CD4-positive, alpha-beta T cell treated with Interleukin-12 subunit alpha and Interleukin-12 subunit beta, for 1 hour (primary cell): Measurements from ENCODE around the gene DCP2.
A peak's percentile ranks its signal among the peaks of the same experiment; 100 is the strongest.

Experiments used
- DNase-seq: peaks from one replicate; pipeline ENCODE4 v3.0.0-alpha.2; 2020

DCP2 gene

DNA sequence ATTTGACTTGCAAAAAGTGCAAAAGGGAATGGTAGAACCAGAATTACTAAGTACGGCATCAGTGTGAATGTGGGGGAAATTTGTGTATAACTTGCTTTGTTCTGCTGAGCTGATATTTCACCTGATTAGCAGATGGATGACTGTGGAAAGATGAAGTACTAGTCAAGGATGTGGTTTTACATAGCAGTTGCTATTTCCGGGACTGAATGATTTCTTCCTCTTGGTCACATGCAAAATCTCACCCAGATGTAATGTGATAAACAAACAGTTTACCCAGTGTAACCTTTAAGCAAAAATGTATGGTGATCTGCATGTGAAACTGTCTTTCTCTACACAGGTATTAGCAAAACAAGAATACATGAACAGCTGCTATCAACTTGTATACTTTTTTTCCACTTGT lies 46.1 kb downstream of the DCP2 start:
- DNase-seq = peak; percentile 70

- no peak for DNase-seq
Observed at GRCh38 chr5:113024076-113024697, 47.6 kb downstream of the DCP2 start.

GRCh38 chr5:113025596-113025995 lies 49.0 kb downstream of the DCP2 start:
- DNase-seq = no peak

DNA sequence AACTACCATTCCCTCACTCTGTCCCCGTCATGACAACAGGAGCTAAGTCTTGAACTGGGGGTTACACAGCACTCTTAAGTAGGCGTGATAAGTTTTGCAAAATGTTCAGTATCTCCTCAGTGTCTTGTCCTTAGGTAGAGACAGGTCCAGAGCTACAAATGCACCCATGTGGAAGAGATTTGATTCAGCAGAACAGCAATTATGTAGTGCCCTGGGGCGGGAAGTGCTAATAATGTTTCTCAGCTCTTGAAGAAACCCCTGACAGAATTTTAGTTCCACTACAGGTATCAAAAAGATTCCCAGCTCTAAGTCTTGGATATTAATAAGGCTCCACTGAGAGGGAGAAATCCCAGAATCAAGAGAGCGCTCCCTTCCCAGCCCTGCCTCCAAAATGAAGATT lies 49.6 kb downstream of the DCP2 start:
- DNase-seq = no peak

GRCh38 chr5:113027015-113027414 lies 50.4 kb downstream of the DCP2 start:
- no peak for DNase-seq

- DNase-seq = no peak
Observed at GRCh38 chr5:113027431-113027830, 50.8 kb downstream of the DCP2 start.

GRCh38 chr5:113029614-113030013 lies 53.0 kb downstream of the DCP2 start:
- DNase-seq = no peak

- no peak for DNase-seq
Observed at GRCh38 chr5:113031104-113031503, 54.5 kb downstream of the DCP2 start.

- DNase-seq = no peak
Observed at GRCh38 chr5:113031557-113031956, 55.0 kb downstream of the DCP2 start.

DNA sequence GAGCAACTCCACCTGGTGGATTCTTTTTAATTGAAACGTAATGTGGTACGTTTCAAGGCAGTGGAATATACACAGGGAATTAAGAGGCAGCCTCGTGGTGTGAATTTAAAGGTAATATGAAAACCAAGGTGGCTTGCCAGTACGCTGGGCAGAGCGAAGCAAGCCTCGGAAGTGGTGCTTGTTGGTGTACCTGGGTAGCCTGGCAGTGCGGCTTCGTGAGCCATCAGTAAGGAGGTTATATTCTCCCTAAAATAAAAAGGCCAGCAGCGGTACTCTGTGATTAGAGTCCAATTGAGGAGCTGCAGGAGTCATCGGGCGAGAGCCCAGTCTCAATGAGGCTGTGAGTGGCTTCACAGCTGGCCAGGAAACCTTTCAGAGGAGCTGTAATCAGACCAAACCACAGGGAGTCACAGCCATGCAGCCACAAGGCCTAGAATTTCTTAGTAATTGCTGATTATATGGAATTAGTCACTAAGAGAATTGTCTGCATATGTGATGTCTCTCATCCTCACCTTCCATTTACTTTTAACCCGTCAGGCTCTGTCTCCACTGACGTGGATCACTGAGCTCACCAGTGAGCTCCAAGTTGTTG lies 57.7 kb downstream of the DCP2 start:
- no peak for DNase-seq

GRCh38 chr5:113035096-113035495 lies 58.5 kb downstream of the DCP2 start:
- DNase-seq = no peak

- no peak for DNase-seq
Observed at GRCh38 chr5:113036321-113036720, 59.7 kb downstream of the DCP2 start.

GRCh38 chr5:113036826-113037225 lies 60.2 kb downstream of the DCP2 start:
- DNase-seq = no peak

GRCh38 chr5:113038136-113038535 lies 61.5 kb downstream of the DCP2 start:
- no peak for DNase-seq

GRCh38 chr5:113038714-113039113 lies 62.1 kb downstream of the DCP2 start:
- no peak for DNase-seq

DNA sequence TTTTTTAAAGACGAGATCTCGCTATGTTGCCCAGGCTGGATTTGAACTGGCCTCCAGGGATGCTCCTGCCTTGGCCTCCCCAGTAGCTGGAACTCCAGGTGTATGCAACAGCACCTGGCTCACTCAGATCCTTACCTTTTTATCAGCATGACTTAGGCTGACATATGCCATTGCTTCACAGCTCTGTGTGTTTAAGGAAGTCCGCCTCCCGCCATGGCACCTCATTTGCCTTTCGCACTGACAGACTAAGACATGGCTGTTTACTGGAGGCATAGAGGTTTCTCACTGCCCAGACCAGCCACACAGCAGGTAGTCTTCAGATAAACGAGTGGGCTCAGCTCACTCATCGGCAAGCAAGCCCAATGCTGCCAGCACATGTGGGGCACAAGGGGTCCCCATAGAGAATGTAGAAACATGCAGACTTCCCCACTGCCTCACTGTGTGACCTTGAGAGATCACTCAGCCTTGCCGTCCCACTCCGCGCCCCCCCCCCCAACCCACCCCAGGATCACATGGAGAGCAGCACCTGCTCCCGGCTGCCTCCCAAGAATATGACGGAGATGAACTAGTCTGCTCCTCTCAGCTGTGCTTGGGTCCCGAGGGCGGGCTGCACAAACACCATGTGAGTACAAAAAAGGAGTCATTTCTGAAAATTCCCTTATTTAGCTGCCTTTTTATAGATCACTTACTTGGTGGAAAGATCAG lies 62.8 kb downstream of the DCP2 start:
- no peak for DNase-seq

GRCh38 chr5:113039934-113040285 lies 63.3 kb downstream of the DCP2 start:
- DNase-seq = no peak

- no peak for DNase-seq
Observed at GRCh38 chr5:113040672-113041260, 64.2 kb downstream of the DCP2 start.

- DNase-seq = no peak
Observed at GRCh38 chr5:113042491-113043243, 66.1 kb downstream of the DCP2 start.

DNA sequence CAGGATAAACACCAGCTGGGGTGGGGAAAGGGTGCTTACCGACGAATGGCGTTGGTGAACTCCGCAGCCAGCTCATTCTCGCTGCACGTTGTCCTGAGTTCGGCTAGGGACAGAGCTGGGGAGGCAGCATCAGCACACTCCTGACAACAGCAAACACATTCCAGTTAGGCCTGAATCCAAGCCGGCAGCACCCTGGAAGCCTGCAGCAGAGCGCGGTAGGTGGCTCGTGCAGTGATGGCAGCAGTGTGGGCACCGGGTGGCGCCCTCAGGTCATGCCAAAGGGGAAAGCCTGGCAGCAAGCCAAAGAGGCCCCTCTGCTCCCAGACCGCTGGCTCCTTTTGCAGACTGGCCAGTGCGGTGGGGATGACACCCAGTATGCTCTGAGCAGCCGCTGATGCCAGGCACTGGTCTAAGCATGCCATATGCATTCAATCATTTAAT lies 66.9 kb downstream of the DCP2 start:
- DNase-seq = no peak

- DNase-seq = no peak
Observed at GRCh38 chr5:113044776-113045465, 68.3 kb downstream of the DCP2 start.

GRCh38 chr5:113047234-113047633 lies 70.6 kb downstream of the DCP2 start:
- DNase-seq = no peak
